ENCODE results near the gene CIDEA.

GRCh38 chr18:12256951-12257350 lies 2.8 kb downstream of the CIDEA start:
- TF ChIP-seq, protein P1, sequence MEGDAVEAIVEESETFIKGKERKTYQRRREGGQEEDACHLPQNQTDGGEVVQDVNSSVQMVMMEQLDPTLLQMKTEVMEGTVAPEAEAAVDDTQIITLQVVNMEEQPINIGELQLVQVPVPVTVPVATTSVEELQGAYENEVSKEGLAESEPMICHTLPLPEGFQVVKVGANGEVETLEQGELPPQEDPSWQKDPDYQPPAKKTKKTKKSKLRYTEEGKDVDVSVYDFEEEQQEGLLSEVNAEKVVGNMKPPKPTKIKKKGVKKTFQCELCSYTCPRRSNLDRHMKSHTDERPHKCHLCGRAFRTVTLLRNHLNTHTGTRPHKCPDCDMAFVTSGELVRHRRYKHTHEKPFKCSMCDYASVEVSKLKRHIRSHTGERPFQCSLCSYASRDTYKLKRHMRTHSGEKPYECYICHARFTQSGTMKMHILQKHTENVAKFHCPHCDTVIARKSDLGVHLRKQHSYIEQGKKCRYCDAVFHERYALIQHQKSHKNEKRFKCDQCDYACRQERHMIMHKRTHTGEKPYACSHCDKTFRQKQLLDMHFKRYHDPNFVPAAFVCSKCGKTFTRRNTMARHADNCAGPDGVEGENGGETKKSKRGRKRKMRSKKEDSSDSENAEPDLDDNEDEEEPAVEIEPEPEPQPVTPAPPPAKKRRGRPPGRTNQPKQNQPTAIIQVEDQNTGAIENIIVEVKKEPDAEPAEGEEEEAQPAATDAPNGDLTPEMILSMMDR (IDR thresholded peaks at IDR 0.05) = no peak
- TF ChIP-seq ZFX (IDR thresholded peaks at IDR 0.05; ENCODE audit: borderline replicate concordance) = no peak
